HG02571 (cell line): Measurements from ENCODE around the gene DSCAML1.

ENCODE experiments used
- ATAC-seq: cut with Tn5 transposase; IDR thresholded peaks from one replicate; pipeline ENCODE4 v1.9.1; 2021; ENCODE audit warnings: mild to moderate bottlenecking, moderate library complexity; ENCODE audit not compliant: unreplicated experiment

The DSCAML1 gene

GRCh38 chr11:117731722-117732290 lies 65.2 kb downstream of the DSCAML1 start:
- no peak for ATAC-seq

GRCh38 chr11:117730208-117730800 lies 66.7 kb downstream of the DSCAML1 start:
- ATAC-seq: no peak

GRCh38 chr11:117725048-117725734 lies 71.8 kb downstream of the DSCAML1 start:
- no peak for ATAC-seq

GRCh38 chr11:117724621-117725020 lies 72.4 kb downstream of the DSCAML1 start:
- no peak for ATAC-seq

- ATAC-seq: no peak
These were observed 72.9 kb downstream of the DSCAML1 start for GRCh38 chr11:117724104-117724503.

GRCh38 chr11:117723277-117724024 lies 73.6 kb downstream of the DSCAML1 start:
- no peak for ATAC-seq

GRCh38 chr11:117722082-117722481 lies 74.9 kb downstream of the DSCAML1 start:
- no peak for ATAC-seq

- no peak for ATAC-seq
These were observed 76.9 kb downstream of the DSCAML1 start for GRCh38 chr11:117720061-117720511.

- no peak for ATAC-seq
These were observed 77.5 kb downstream of the DSCAML1 start for GRCh38 chr11:117719480-117719879.

GRCh38 chr11:117717485-117718314 lies 79.3 kb downstream of the DSCAML1 start:
- no peak for ATAC-seq

GRCh38 chr11:117716521-117717440 lies 80.2 kb downstream of the DSCAML1 start:
- ATAC-seq: no peak

- ATAC-seq: no peak
These were observed 81.2 kb downstream of the DSCAML1 start for GRCh38 chr11:117715801-117716200.

- ATAC-seq: no peak
These were observed 83.5 kb downstream of the DSCAML1 start for GRCh38 chr11:117713538-117713991.

GRCh38 chr11:117712530-117712929 lies 84.5 kb downstream of the DSCAML1 start:
- no peak for ATAC-seq

GRCh38 chr11:117711331-117711730 lies 85.7 kb downstream of the DSCAML1 start:
- ATAC-seq: no peak

- no peak for ATAC-seq
These were observed 86.8 kb downstream of the DSCAML1 start for GRCh38 chr11:117710211-117710610.

GRCh38 chr11:117706322-117706814 lies 90.6 kb downstream of the DSCAML1 start:
- no peak for ATAC-seq

- no peak for ATAC-seq
These were observed 91.2 kb downstream of the DSCAML1 start for GRCh38 chr11:117705866-117706265.

GRCh38 chr11:117704395-117705100 lies 92.5 kb downstream of the DSCAML1 start:
- no peak for ATAC-seq
